ENCODE data around the gene POLN.

The POLN gene

DNA sequence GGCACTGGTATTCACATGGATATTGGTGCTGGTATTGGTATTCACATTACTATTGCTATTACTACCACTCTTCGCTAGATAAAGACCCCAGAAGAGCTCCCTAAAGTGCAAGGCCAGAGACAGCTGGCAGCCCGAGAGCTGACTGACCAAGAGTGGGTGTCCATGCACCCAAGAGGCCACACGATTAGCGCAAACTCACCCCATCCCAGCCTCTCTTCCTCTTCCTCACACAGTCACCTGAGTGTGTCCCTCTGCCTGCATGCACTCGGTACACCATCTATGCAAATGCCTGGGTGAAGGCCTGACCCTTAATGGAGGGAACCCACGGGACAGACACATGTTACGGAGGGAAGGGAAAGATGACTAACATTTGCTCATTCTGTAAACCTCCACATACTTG lies 86.7 kb downstream of the POLN start:
- no peak for DNase-seq

DNA sequence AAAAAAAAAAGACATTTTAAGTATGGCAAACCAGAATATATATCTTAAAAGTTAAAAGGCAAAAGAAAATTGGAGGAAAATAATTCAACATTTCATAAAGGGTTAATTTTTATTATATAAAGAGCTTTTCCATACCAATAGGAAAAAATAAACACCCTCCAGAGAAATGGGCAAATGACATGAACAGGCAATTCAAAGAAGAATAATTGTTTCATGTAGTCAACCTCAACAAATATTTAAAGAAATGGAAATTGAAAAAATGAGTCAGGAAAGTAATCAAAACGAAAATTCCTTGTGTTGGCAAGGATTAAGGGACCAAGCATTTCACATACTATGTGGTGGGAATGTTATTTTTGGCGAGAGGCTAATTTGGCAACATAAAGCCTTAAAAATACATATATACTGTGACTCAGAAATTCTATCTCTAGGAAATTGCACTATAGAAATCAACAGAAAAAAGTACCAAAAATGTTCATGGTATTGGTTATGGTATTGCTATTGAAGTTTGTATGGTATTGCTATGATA lies 87.6 kb downstream of the POLN start:
- no peak for DNase-seq

DNA sequence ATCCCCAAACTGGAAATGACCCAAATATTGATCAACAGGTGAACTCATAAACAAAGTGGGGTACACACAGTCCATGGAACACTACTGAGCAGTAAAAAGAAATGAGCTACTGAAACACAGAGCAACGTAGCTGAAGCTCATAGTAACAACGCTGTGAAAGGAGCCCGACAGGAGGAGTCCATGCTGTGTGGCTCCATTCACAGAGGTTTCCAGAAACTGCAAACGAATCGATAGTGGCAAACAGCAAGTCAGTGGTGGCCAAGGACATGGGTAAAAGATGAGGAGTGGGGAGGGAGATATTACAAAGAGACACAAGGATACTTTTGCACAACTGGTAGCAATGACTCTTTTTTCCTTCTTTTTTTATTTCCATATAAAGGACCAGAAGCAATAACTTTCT lies 90.4 kb downstream of the POLN start:
- DNase-seq: no peak

DNA sequence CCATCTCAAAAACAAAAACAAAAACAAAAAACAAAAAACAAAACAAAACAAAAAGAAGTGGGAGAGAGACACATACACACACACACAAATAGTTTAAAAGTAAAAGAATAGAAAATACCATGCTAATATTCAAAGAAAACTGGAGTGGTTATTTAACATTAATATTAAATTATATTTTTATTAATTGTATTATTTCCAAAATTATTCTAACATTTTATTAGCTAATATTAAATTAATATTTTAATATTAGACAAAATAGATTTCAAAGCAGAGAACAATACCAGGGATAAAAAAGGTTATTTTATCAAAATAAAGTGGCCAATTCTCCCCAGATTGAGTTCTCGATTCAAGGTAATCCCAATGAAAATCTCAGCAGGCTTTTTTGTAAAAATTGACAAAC lies 91.8 kb downstream of the POLN start:
- no peak for DNase-seq

DNA sequence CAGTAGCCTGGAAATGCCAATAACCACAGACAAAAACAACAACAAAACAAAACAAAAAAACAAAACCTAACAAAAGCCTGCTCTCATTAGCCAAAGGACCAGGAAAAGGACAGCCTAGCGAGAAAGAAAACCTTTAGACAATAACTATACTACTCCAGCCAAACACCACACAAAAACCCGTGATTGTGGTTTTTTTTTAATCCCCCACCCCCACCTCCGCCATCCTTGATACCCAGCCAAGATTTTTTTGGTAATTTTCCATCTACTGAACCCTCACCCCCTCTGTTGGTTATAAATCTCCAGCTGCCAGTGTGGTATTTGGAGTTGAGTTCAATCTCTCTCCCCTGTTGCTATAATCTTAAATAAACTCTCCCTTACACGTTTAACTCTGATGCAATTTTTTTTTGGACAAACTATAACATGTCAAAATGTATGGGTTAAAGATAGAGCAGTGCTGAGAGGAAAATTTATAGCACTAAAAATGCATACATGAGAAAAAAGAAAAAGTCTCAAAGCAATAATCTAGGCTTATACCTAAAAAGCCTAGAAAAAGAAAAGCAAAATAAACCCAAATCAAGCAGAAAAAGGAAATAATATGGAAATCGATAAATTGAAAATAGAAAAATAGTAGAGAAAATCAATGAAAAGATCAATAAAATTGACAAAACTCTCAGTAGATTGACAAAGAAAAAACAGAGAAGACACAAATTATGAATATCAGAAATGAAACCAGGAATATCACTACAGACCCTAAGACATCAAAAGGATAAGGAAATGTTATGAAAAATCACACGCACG lies 99.1 kb downstream of the POLN start:
- no peak for DNase-seq

DNA sequence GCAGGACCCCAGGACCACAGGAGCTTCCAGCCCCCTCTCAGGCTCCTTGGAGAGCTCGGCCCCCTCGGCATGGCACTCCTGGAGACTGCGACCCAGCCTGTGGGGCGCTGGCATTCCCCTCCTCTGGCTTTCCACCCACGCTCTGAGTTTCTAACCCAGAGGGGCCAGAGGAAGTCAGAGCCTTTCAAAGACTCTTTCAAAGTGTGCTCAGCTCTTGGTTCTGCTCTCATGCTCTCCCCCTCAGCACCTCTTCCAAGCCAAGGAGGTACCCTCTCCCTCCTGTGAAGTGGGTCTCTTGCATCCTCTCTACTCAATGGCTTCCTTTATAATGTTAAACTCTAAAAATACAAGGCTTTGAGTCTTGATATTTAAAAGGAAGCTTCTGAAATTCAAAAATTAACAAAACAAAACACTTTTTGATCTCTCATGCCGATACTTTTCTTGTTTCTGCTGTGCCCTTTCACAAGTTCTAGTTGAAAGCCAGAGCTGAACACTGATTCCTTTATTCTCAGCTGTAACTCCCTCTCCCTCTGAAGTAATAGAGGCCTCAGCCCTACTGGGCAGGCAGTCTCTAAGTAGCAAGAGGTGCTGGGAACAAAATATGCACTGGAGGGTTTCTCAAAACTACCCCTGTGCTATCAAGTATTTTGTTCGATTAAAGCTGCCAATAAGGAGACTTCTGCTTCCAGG lies 100.0 kb downstream of the POLN start:
- no peak for DNase-seq

DNA sequence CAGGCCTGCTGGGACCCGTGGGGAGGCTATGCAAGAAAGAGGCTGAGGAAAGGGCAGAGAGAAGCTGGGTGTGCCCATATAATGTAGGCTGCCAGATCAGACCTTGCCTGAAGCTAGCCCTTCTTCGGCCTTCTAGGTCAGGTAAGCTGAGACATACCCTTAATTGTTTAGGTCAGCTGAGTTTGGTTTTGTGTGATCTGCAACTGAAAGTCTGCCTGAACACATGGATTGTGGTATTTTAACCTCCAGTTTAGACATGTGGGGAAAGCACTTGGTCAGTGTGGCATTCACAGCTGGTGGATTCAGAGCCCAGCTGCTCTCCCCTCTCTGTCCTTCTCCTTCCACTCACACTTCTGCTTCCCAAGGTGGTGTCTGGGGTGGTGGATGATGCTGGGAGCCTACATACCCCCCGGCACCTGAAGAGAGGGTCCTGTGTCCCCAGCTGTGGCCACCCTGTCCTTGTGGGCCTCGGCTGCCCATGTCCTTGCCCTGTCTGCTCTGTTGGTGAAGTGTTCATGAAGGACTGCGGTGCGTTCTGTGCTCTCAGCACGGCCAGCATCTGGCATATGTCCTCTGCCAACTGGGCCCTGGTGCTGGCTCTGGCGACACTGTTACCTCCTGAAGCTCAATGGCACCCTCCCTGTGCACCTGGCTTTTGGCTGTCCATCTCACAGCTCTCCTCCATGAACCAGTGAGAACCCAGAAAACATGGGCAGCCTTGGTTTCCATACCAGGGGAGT lies 100.7 kb downstream of the POLN start:
- no peak for DNase-seq

DNA sequence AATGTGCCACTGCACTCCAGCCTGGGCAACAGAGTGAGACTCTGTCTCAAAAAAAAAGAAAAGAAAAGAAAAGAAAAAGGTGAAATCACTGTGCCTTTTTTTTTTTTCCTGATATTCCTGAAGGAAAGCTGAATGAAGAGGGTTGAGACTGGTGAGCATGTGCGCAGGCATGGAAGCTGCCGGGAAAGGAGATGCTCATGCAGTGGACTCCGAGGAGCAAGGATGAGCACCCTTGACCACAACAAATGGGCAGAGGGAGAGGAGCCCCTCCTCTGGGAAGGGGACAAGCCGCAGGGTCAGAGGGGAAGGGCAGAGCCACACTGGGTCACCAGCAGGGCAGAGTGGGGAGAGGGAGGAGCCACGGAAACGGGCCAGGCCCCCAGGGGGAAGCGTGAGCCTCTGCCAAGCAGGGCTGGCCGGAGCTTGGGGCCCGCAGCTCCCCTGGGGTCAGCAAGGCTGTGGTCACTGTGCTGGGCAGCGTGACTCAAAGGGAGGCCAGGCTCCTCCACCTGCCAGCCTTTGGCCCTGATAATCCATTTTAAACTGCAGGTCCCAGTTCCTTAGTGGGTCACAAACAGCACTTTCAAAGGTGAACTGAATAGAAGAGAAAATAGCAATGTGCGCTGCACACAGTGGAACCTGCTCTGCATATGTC lies 102.9 kb downstream of the POLN start:
- no peak for DNase-seq

DNA sequence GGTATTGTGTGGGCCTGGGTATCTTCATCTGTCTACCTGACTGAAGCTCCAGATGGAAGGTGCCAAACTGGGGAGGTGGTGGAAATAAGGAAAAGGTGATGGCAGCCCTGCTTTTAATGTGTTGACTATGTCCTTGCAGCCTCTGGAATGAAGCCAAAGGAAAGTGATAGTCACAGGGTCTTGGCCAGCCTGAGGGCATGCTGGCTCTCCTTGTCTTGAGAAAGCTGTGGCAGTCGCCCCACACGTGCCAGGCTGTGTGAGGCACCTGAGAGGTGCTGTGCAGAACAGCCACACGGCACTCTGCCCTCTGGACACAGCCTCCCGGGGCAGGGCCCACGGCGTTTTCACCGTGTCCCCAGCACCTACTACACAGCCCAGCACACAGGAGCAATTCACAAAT lies 105.2 kb downstream of the POLN start:
- no peak for DNase-seq

DNA sequence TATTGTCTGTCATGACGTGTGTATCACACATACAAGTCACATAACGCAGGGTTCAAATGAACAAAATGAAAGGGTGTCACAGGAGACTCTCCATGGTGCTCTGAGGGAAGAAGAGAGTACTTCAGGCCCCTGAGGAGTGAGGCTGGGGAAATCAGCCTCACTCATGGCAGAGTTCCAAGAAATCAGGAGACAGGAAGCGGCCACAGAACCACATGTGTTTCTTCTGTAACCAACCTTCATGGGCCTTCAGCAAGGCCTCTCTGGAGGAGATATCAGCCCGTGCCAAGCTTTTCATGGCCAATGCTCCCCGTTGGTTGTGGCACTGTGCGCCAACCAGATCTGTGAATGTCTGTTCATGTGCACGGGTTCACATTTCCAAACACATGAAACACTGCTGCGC lies 106.8 kb downstream of the POLN start:
- no peak for DNase-seq

DNA sequence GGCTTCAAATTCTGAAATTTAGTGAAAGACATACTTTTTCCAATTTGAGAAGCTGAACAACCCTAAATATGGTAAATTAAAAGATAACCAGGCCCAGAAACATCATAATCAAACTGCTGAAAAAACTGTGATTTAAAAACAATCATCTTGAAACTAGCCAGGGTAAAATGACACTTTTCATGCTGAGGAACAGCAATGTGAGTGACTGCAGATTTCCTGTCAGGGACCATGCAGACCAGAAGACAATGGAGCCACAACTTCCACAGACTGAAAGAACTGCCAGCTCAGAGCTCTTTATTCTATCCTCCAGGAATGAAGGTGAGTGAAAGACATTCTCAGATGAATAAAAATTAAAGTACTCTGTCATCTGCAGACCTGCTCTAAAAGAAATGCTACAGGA lies 109.5 kb downstream of the POLN start:
- no peak for DNase-seq

DNA sequence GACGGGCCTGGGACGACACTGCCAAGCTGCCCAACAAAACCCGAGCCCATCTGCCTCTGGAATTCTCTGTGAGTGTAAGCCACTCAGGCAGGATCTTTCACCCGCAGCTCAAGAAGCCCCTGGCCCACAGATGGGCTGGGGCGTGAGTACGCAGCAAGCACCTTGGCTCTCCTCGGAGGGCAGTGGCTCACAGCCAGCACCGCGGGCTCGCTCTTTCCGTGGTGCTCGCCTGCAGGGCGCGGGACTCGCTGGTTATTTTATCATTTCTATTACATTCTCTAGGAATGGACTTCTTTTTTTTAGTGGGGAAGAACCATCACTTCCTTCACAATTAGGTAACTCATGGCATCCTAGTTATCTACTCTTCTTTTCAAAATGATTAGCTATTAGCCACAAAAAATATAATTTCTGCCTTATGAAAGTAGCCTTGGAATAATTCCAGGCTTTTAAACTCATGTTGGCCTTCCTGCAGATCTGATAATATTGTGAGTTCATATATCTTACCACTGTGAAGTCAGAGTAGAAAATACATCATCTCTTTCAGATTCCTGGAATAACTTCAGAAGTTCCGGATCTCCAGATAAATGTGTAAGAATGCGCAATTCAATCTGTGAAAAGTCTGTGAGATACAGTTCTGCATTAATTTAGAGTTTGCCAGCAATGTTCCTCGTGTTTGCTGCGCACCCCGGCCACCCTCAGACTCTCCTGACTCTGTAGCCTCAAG lies 114.2 kb downstream of the POLN start:
- DNase-seq: no peak

DNA sequence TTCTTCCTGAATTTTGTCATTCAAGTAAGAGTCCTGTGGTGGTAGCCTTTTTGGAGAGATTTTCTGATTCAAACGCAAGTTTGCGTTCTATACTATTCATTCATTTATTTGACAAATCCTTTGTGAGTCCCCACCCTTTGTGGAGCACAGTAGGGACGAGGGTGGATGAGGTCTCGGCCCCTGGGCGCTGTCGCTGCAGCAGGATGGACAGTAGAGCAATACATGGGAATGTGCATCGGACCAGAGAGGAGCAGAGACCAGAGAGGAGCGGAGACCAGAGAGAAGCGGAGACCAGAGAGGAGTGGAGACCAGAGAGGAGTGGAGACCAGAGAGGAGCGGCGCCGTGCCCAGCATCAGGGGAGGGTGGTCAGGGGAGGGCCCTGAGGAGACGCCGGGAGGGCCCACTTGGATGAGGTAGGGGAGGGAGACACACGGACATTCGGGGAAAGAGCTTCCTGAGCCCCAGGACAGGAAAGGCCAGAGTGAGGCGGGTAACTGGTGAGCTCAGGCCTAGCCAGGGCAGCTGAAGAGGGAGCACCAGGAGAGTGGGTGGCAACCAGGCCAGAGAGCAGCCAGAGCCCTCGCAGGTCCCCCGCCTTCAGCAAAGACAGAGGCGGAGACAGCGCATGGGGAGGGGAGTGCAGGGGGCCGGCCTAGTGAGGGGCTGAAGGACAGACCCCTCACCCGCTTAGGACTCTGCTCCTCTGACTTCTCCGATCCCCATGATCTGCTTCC lies 115.4 kb downstream of the POLN start:
- no peak for DNase-seq

DNA sequence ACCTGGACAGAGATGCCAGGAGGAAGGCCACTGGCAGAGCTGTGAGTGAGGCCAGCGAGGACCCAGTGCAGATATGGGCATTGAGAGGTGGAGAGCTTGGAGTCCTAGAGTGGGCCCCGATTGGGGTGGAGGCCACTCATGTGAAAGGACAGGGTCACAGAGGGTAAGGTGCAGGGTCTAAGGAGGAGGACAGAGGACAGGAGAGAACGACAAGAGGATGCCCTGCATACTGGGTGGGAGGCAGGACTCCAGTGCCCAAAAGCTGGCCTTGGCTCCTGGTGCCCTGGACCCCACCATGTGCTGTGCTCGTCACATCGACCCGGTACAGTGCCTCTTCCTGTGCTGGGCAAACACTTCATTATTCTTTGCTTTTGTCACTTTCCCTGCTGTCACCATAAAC lies 116.1 kb downstream of the POLN start:
- no peak for DNase-seq

DNA sequence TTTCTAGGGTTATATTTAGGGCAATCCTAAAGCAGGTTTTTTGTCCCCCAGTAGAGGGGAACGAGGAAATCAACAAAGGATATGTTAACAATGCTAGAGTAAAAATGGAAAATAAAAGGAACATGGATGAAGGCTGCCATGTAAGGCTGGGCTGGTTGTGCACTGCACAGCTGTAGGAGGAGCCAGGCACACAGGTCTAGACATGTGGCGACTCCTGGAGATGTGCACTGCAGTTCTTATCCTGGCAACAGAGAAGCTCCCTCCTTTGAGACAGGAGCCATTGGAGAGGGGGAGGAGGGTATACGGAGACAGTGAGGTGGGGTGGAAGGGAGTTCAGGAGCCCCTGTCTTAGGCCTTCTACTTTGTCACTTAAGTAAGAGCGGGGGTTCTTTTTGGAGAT lies 116.9 kb downstream of the POLN start:
- no peak for DNase-seq

DNA sequence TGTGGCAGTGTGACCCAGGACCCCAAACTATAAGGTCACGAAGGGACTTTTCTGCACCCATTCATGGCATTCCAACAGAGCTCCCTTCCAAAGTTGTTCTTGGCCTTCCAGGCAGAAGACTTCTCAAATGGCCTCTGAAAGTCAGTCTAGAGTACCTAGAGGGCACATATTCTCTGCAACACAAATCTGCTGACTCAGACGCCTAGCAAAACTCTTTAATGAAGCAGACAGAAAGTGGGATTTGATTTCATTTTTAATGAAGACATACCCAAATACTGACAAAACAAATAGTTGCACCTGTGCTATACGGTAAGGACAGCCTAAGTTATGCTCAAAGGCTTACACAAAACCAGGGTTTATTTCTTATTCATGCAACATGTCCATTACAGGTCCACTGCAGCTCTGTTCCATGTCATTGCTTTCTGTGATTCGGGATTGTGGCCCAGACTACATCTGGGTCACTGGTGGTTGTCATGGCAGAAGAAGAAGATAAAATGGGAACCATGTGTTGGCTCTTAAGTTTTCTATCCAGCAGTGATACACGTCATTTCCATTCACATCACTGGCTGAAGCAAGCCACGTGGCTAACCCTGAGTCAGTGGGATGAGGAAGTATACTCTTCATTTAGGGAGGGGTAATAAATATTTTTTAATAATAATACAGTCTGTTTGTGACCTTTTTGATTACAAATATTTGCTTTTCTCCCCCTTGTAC lies 125.1 kb downstream of the POLN start:
- no peak for DNase-seq

DNA sequence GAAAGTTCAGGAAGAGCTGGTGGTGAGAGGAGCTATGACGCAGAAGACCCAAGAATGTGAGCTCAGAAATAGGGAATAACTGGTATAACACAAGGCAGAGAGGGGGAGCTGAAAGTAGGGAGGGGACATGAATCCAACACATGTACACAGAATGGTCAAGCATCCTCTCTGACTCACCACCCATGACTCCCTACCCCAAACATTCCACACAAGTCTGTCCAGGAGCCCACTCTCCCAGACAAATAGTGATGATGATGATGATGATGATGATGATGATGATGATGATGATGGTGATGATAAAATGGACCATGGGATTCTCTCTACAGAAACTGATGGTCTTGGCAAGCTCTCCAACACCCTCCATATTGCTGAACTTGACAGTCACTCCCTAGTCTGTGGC lies 136.4 kb downstream of the POLN start:
- no peak for DNase-seq

DNA sequence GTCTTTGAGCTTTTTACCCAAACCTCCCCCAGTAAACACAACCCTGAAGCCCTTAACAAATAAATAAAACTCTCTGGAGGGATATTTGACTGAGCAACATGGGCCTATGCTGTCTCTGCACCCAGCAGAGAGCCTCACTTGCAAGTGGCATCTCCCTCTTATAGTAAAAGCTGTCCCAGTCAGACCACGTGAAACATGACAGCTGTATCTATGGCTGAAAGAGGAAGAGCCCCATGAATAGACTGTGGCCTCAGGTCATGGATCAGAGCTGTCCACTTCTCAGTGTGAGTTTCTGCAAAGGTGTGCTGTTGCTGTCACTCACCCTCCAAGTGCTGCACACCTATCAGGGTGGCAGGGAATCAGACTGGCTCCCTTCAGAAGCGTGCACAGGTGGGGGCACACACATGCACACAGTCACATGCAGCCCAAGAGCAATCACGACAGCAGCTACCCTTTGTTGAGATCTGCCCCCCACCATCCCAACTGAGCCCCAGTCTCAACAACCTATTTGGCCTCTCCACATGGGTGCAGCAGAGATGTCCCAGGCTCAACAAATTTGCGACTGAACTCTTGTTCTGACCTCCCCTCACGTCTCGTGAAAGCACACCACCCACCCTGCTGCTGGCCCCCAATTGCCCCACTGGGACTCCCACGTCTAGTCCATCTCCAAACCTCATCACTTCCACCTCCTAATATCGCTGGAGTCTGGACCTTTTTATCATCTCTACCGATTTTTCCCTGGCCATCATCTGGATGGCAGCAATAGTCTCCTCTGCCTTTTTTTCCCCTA lies 137.2 kb downstream of the POLN start:
- no peak for DNase-seq

DNA sequence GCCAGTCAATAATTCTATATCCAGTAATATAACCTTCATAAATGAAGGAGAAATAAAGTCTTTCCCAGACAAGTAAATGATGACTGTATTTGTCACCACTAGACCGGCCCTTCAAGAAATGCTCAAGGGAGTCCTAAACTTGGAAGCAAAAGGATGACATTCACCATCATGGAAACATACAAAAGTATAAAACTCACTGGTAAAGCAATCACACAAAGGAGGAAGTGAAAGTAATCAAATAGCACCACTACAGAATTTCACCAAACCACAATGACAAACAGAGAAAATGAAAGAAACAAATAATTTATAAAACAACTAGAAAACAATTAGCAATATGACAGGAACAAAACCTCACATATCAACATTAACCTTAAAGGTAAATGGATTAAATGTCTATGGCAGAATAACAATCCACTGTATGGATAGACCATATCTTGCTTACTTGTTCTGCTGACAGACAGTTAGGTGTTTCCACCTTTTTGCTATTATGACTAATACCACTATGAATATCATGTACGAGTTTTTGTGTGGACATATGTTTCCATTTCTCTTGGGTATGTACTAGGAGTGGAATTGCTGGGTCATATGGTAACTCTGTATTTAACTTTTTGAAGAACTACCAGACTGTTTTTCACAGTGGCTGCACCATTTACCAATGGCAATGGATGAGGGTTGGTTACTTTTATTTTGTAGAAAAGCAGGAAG lies 137.9 kb downstream of the POLN start:
- DNase-seq: no peak
